GM12873 (cell line): ENCODE data around the gene PADI3.

Source experiments
- TF ChIP-seq, protein P1 (sequence below): IDR thresholded peaks from 2 replicates; pipeline ENCODE4 v1.5.1; 2012; ENCODE audit warnings: low read depth, mild to moderate bottlenecking, moderate library complexity, low read length, control low read depth; ENCODE audit not compliant: insufficient read depth; ENCODE audit errors: missing control alignments

Gene PADI3

DNA sequence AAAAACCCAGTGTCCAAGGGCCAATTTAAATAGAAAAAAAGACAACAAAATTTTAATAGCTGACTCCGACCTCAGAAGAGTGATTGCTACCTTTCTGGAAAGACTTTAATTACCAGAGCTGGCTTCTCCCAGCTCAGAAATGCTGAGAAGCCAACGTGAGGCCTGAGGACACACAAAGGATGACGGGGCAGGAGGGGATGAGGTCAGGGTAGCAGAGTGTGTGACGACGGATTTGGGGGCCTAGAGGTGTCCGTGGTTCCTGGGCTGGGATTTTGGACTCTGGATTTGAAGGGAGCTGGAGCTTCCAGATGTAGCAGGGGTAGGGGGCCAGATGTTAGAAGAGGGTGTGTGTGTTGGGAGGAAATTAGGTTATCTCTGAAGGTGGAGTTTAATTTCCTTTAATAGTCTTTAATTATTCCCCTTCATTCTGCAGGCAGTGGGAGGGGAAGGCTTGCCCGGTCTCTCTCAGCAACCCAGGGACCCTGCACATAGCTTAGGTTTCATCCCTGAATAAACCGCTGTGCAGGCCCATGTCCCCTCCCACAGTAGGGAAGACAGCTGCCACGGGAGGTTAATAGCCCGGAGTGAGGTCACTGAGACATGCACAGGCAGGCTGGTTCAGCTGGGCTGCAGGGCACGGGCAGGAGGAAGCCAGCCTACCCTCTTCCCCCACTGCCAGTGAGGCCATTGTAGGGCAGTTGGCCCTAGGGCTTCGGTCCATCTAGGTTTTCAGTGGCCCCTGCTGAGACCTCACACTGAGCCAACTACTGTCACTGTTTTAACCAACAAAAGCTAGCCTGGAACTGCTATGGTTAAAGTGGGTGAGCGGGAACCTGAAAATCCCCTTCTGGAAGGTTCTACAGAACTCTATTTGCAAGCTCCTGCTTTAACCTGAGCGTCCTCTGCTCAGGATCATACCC is 3.8 kb upstream of the PADI3 start:
- TF ChIP-seq, protein P1, sequence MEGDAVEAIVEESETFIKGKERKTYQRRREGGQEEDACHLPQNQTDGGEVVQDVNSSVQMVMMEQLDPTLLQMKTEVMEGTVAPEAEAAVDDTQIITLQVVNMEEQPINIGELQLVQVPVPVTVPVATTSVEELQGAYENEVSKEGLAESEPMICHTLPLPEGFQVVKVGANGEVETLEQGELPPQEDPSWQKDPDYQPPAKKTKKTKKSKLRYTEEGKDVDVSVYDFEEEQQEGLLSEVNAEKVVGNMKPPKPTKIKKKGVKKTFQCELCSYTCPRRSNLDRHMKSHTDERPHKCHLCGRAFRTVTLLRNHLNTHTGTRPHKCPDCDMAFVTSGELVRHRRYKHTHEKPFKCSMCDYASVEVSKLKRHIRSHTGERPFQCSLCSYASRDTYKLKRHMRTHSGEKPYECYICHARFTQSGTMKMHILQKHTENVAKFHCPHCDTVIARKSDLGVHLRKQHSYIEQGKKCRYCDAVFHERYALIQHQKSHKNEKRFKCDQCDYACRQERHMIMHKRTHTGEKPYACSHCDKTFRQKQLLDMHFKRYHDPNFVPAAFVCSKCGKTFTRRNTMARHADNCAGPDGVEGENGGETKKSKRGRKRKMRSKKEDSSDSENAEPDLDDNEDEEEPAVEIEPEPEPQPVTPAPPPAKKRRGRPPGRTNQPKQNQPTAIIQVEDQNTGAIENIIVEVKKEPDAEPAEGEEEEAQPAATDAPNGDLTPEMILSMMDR: no peak

DNA sequence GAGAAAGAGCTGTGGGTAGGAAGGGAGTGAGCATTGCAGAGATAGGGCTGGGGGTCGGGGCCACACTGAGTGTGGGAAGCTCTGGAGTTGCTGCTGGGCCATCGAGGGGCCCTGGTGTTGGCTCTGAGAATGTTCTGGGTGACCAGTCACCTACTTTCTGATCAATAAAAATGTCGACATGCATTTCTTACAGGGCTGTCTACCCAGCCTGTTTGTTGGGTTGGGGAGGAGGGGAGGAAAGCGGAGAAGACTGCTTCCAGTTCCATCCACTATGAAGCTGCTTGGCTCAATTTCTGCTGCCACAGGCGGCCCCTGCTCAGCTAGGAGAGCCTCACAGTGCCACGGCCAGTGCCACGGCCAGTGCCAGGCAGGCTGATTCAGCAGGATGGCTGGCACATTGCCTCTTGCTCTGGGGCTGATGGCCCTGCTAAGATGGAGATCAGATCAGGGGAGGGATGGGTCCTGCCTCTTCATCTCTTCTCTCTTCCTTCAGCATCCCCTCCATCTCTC is 3.0 kb upstream of the PADI3 start:
- TF ChIP-seq, protein P1: no peak

DNA sequence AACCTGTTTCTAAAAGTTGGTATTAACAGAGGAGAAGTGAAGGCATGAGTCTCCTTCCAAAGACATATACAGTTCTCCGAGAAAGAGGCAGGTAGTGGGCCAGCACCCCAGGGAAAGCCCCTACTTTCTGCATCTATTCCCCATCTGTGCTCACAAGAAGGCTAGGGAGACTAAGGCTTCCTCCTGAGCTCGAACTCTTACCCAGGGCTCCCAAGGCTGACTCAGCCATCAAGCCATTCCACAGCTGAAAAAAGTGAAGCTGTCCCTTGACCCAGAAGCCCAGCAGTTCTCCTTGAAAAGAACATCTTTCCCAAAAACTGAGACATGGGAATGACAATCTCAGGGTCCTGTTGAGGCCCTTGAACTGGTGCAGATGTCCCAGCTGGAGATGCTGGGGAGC is 1.9 kb upstream of the PADI3 start:
- TF ChIP-seq, protein P1: no peak

DNA sequence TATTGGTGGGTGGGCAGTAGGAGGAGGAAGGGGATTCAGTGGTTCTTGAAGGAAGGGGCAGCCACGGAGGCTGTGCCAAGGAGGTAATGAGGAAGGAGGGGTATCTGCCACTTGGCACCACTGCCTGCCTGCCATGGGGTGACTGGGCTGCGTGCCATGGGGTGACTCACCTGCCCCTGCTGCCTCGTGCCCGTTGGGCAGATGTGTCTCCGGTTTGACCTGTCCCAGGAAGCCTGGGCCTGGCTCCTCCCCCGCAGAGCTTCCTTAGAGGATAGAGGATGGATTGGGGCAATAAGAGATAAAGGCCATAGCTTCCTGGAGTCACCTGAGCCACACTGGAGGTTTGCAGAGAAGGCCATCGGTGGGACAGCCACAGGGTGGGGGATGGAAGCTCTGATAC is 1.7 kb downstream of the PADI3 start:
- TF ChIP-seq, protein P1: no peak

DNA sequence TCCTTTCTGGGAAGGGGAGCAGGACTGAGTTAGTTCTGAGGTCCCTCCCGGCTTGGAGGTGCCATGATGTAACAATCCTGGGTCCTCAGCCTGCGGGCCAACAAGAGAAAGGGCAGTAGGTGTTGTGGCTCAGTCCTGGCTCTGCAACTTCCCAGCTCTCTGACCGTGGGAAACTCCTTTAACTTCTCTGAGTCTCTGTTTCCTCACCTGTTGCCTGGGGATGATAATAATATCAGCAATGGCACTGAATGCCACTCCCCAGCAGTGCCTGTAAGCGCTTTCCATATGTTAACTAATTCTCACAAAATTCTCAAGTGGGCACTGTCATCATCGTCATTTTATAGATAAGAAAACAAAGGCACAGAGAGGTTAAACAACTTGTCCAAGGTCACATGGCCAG is 2.3 kb downstream of the PADI3 start:
- TF ChIP-seq, protein P1: no peak

DNA sequence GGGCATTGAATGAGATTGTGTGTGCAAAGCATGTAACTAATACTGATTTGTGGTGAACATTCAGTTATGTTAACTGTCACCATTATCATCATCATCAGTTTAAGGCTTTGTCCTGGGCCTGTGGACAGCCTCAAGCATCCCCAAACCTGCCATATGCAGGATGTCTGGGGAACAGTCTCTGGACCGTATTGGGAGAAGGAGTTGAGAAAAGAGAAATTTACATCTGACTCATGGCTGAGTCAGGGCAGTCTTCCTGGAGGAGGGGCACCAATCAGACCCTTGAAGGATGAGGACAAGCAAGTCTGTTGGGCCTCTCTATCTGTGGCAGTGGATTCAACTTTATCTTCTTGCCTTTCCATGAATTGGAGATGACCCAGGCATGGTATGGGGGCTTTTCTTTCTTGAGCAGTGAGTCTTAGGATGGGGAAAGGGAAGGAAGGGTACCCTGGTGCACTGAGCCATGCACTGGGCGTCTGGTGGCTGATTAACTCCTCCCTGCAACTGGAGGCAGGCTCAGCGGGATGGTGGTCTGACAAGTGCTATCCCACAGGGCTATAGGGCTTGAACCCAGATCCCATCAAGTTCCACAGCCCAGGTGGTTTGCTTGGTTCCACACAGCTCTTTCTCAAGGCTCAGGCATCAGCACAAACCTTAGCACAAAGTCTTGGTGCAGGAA is 2.9 kb downstream of the PADI3 start:
- TF ChIP-seq, protein P1: no peak

DNA sequence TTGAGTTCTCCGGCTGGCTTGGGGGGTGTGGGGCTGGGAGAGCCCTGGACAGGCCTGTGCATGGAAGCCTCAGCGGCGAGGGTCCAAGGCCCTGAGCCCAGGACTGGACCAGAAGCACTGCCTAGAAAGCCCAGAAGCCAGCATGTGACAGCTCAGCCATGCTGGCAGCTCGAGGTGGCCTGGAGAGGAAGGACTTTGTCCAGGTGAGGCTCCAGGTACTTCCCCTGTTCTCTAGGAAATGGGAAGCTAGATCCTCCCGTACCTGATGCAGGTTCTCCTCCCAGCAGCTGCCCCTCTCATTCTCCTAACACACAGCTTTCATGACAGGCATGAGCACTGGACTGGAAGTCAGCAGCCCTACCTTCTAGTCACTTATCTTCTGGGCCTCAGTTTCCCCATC is 6.4 kb downstream of the PADI3 start:
- TF ChIP-seq, protein P1: no peak
